ENCODE measurements around the gene DIAPH3. TPM values are rescaled to one million over a fixed set of nuclear protein-coding genes. Genes with fewer than 3 reads are reported as not detected.
"Not testable (repeated sequence)": the region's sequence is repeated elsewhere in the genome, so short reads cannot be mapped to it uniquely, and the experiment has no call there.

DIAPH3 gene
- total RNA-seq, 2 experiments from 2014 or later, result 24.0 to 24.3 TPM

GRCh38 chr13:60080850-60081249, 82.9 kb downstream of the DIAPH3 start:
- H3K9me3 Mint-ChIP-seq, result no peaks in the 10 kb centered on the region
- no peaks in the 10 kb centered on the region for H3K36me3 Mint-ChIP-seq (ENCODE audit: low read depth)
- no peak for DNase-seq
- H3K27me3 Mint-ChIP-seq (ENCODE audit: low read depth), result peaks cover 13% of the 10 kb centered on the region
- intact Hi-C loops (cut with micrococcal nuclease), result no loop called here
- no peak overlapping the region for H3K27ac Mint-ChIP-seq
- CTCF ChIA-PET, result no interaction called here
- no peak overlapping the region for H3K4me3 Mint-ChIP-seq
- no peaks in the 10 kb centered on the region for H3K4me1 Mint-ChIP-seq (ENCODE audit: low read depth)

DNA sequence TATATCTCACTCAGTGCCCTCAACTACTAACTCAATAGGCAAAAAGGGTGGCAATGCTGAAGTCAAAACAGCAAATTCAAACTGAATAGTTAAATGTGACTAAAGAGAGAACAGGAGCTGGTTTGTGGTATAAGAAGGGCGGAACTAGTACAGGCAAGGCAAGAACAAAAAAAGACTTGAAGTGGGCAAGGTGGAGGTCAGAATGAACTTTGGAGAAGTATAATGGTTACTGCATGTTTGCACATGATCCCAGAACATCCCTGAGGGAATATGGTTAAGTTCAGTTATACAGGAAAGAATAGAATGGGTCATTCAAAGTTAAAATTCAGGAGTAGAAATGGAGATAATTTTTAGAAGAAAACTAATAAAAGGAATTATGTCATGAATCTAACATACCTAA, 85.5 kb downstream of the DIAPH3 start:
- CTCF ChIA-PET, result no interaction called here
- peaks cover 13% of the 10 kb centered on the region for H3K27me3 Mint-ChIP-seq (ENCODE audit: low read depth)
- no peak for DNase-seq
- no peak overlapping the region for H3K4me3 Mint-ChIP-seq
- H3K4me1 Mint-ChIP-seq (ENCODE audit: low read depth), result no peaks in the 10 kb centered on the region
- intact Hi-C loops (cut with micrococcal nuclease), result no loop called here
- H3K9me3 Mint-ChIP-seq, result no peaks in the 10 kb centered on the region
- no peak overlapping the region for H3K27ac Mint-ChIP-seq
- H3K36me3 Mint-ChIP-seq (ENCODE audit: low read depth), result no peaks in the 10 kb centered on the region

GRCh38 chr13:60075850-60076249, 87.9 kb downstream of the DIAPH3 start:
- no peaks in the 10 kb centered on the region for H3K4me1 Mint-ChIP-seq (ENCODE audit: low read depth)
- no peak for DNase-seq
- peaks cover 13% of the 10 kb centered on the region for H3K27me3 Mint-ChIP-seq (ENCODE audit: low read depth)
- CTCF ChIA-PET, result no interaction called here
- no peaks in the 10 kb centered on the region for H3K36me3 Mint-ChIP-seq (ENCODE audit: low read depth)
- no peaks in the 10 kb centered on the region for H3K9me3 Mint-ChIP-seq
- intact Hi-C loops (cut with micrococcal nuclease), result no loop called here
- H3K4me3 Mint-ChIP-seq, result no peak overlapping the region
- H3K27ac Mint-ChIP-seq, result no peak overlapping the region

DNA sequence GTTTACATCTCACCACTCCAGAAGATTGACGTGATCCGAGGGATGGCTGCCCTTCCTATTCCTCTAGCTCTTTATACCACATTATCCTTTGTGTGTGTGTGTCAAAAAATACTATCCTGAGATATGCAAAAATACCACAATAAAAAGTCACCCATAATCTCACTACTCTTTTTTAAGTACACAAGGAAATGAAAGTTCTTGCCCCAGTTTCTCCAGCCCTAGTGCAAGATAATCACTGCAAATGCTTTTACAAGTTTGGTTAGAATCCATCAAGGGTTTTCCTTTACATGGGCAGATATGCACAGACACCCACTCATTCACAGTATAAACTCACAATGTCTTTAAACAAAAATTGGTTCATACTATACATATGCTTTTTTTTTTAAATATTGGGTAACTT, 89.3 kb downstream of the DIAPH3 start:
- H3K27ac Mint-ChIP-seq, result no peak overlapping the region
- H3K9me3 Mint-ChIP-seq, result no peaks in the 10 kb centered on the region
- CTCF ChIA-PET, result no interaction called here

GRCh38 chr13:60066226-60066625, 97.5 kb downstream of the DIAPH3 start:
- Mint-ChIP-seq H3K4me1 (ENCODE audit: low read depth) (peaks cover 3% of the 10 kb centered on the region), H3K36me3 (ENCODE audit: low read depth) (no peaks in the 10 kb centered on the region), H3K27me3 (ENCODE audit: low read depth) (peaks cover 2% of the 10 kb centered on the region), H3K4me3 (no peak overlapping the region), H3K9me3 (no peaks in the 10 kb centered on the region), H3K27ac (no peak overlapping the region)
- intact Hi-C loops (cut with micrococcal nuclease), result no loop called here
- CTCF ChIA-PET, result no interaction called here
- no peak for DNase-seq

More for the DNA sequence above, 89.3 kb downstream of the DIAPH3 start:
- peaks cover 13% of the 10 kb centered on the region for H3K27me3 Mint-ChIP-seq (ENCODE audit: low read depth)
- no peak overlapping the region for H3K4me3 Mint-ChIP-seq
- intact Hi-C loops (cut with micrococcal nuclease), result no loop called here
- no peaks in the 10 kb centered on the region for H3K36me3 Mint-ChIP-seq (ENCODE audit: low read depth)
- H3K4me1 Mint-ChIP-seq (ENCODE audit: low read depth), result no peaks in the 10 kb centered on the region
- DNase-seq, result no peak

DNA sequence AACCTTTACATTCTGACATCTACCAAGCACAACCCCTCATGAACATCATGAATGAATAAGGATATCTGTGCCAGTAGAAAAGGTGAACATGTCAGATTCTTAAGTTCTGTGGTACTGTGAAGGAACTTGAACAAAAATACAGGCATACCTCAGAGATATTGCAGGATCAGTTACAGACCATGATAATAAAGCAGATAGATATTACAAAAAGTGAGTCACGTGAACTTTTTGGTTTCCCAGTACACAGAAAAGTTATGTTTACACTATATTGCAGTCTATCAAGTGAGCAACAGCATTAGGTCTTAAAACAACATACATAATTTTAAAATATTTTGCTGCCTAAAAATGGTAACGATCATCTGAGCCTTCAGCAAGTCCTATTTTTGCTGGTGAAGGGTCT, 101.2 kb downstream of the DIAPH3 start:
- no peak overlapping the region for H3K27ac Mint-ChIP-seq
- no peaks in the 10 kb centered on the region for H3K36me3 Mint-ChIP-seq (ENCODE audit: low read depth)
- no peak overlapping the region for H3K4me3 Mint-ChIP-seq
- H3K27me3 Mint-ChIP-seq (ENCODE audit: low read depth), result no peaks in the 10 kb centered on the region
- DNase-seq, result no peak
- intact Hi-C loops (cut with micrococcal nuclease), result no loop called here
- no peaks in the 10 kb centered on the region for H3K9me3 Mint-ChIP-seq
- CTCF ChIA-PET, result no interaction called here
- peaks cover 3% of the 10 kb centered on the region for H3K4me1 Mint-ChIP-seq (ENCODE audit: low read depth)

GRCh38 chr13:60061737-60062136, 102.0 kb downstream of the DIAPH3 start:
- Mint-ChIP-seq H3K27me3 (ENCODE audit: low read depth) (peaks cover 3% of the 10 kb centered on the region), H3K4me3 (no peak overlapping the region), H3K9me3 (no peaks in the 10 kb centered on the region), H3K4me1 (ENCODE audit: low read depth) (peaks cover 3% of the 10 kb centered on the region), H3K36me3 (ENCODE audit: low read depth) (no peaks in the 10 kb centered on the region), H3K27ac (no peak overlapping the region)
- no peak for DNase-seq
- intact Hi-C loops (cut with micrococcal nuclease), result no loop called here
- CTCF ChIA-PET, result no interaction called here

DNA sequence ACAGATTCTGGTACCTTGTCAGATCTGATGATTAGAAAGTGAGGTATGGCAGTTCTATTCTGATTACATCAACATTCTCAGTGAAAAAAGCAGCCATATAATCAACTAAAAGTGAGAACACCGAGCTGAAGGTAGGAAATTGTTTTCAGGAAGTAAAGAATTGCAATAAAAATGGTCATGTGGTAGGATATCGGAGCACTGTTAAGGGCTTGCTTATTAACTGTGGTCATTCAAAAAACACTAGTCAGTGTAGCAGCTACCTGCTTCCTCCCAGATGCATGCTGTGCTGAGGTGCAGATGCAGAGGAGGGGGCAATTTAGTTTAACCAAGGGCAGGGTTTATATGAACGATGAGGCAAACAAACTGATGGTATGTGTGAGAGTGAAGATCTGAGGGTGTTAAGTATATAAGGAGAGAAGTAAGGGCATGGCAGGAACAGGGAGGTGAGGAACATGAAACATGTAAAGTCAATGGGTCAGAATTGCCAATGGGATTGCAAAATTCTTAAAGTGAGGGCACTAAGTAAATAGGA, 111.9 kb downstream of the DIAPH3 start:
- Mint-ChIP-seq H3K4me1 (ENCODE audit: low read depth) (no peaks in the 10 kb centered on the region), H3K27me3 (ENCODE audit: low read depth) (peaks cover 4% of the 10 kb centered on the region), H3K36me3 (ENCODE audit: low read depth) (no peaks in the 10 kb centered on the region), H3K27ac (no peak overlapping the region), H3K4me3 (no peak overlapping the region), H3K9me3 (no peaks in the 10 kb centered on the region)
- DNase-seq, result no peak
- intact Hi-C loops (cut with micrococcal nuclease), result no loop called here
- CTCF ChIA-PET, result no interaction called here

- H3K36me3 Mint-ChIP-seq (ENCODE audit: low read depth); H3K9me3 Mint-ChIP-seq; H3K4me1 Mint-ChIP-seq (ENCODE audit: low read depth); H3K27ac Mint-ChIP-seq; CTCF ChIA-PET; DNase-seq; intact Hi-C loops (cut with micrococcal nuclease); H3K27me3 Mint-ChIP-seq (ENCODE audit: low read depth); H3K4me3 Mint-ChIP-seq: not testable (repeated sequence)
Measured at GRCh38 chr13:60048353-60048752, 115.4 kb downstream of the DIAPH3 start.

- intact Hi-C loops (cut with micrococcal nuclease), result no loop called here
- Mint-ChIP-seq H3K27ac (no peak overlapping the region), H3K36me3 (ENCODE audit: low read depth) (no peaks in the 10 kb centered on the region), H3K4me3 (no peak overlapping the region), H3K27me3 (ENCODE audit: low read depth) (peaks cover 3% of the 10 kb centered on the region), H3K4me1 (ENCODE audit: low read depth) (no peaks in the 10 kb centered on the region), H3K9me3 (no peaks in the 10 kb centered on the region)
- no peak for DNase-seq
- CTCF ChIA-PET, result no interaction called here
Measured at GRCh38 chr13:60047918-60048317, 115.8 kb downstream of the DIAPH3 start.

- no peaks in the 10 kb centered on the region for H3K4me1 Mint-ChIP-seq (ENCODE audit: low read depth)
- CTCF ChIA-PET, result no interaction called here
- H3K27ac Mint-ChIP-seq, result no peak overlapping the region
- no peaks in the 10 kb centered on the region for H3K9me3 Mint-ChIP-seq
- no peak for DNase-seq
- intact Hi-C loops (cut with micrococcal nuclease), result no loop called here
- no peak overlapping the region for H3K4me3 Mint-ChIP-seq
- no peaks in the 10 kb centered on the region for H3K36me3 Mint-ChIP-seq (ENCODE audit: low read depth)
- H3K27me3 Mint-ChIP-seq (ENCODE audit: low read depth), result no peaks in the 10 kb centered on the region
Measured at GRCh38 chr13:60044321-60044720, 119.4 kb downstream of the DIAPH3 start.

DNA sequence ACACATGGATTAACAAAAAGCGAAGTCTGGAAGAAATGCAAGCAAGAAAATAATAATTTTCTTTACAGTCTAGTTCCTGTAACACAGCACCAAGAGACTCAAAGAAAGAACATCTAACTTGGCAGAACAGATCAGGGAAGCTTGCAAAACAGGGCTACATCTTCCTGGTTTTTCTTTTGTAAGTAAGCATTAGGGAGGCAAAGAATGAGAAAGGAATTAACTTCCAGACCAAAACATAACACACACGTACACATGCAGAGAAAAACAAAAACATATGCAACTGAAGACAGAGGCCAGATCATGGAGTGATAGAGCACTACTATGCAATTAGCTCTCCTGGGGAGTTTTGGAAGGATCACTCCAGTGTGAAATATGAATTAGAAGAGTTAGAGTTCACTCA, 120.5 kb downstream of the DIAPH3 start:
- intact Hi-C loops (cut with micrococcal nuclease), result no loop called here
- Mint-ChIP-seq H3K36me3 (ENCODE audit: low read depth) (peaks cover 1% of the 10 kb centered on the region), H3K27ac (no peak overlapping the region), H3K4me1 (ENCODE audit: low read depth) (no peaks in the 10 kb centered on the region), H3K27me3 (ENCODE audit: low read depth) (no peaks in the 10 kb centered on the region), H3K9me3 (no peaks in the 10 kb centered on the region), H3K4me3 (no peak overlapping the region)
- CTCF ChIA-PET, result no interaction called here
- DNase-seq, result no peak

- intact Hi-C loops (cut with micrococcal nuclease); CTCF ChIA-PET: not testable (repeated sequence)
Measured at GRCh38 chr13:60040668-60041067, 123.1 kb downstream of the DIAPH3 start.

DNA sequence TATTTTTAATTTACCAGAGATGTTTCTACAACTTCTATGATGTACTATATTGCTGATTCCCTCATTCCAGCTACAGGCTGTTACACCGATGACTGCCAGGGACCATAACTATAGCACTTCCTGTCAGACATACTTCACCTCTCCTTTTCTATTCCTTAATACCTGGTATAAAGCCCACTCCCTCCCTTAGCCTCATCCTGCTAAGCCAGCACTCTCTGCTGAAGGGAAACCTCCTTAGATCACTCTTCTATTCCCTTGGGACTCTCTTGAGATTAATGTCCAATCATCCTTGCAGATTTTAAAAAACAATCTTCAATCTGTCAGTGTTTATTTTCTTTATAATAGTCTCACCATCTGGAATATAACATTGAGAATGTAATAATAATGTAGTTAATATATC, 127.9 kb downstream of the DIAPH3 start:
- H3K4me3 Mint-ChIP-seq, result no peak overlapping the region
- H3K27me3 Mint-ChIP-seq (ENCODE audit: low read depth), result peaks cover 2% of the 10 kb centered on the region
- CTCF ChIA-PET, result no interaction called here
- no peak for DNase-seq
- H3K36me3 Mint-ChIP-seq (ENCODE audit: low read depth), result peaks cover 6% of the 10 kb centered on the region
- H3K9me3 Mint-ChIP-seq, result no peaks in the 10 kb centered on the region
- no peaks in the 10 kb centered on the region for H3K4me1 Mint-ChIP-seq (ENCODE audit: low read depth)
- intact Hi-C loops (cut with micrococcal nuclease), result no loop called here
- H3K27ac Mint-ChIP-seq, result no peak overlapping the region

More at GRCh38 chr13:60040668-60041067, 123.1 kb downstream of the DIAPH3 start:
- not testable (repeated sequence) for DNase-seq; H3K27ac Mint-ChIP-seq; H3K4me1 Mint-ChIP-seq (ENCODE audit: low read depth); H3K36me3 Mint-ChIP-seq (ENCODE audit: low read depth); H3K27me3 Mint-ChIP-seq (ENCODE audit: low read depth); H3K4me3 Mint-ChIP-seq; H3K9me3 Mint-ChIP-seq
